HG02610 (cell line): ENCODE data around the gene GGCT.
"Not testable (repeated sequence)": the region's sequence is repeated elsewhere in the genome, so short reads cannot be mapped to it uniquely, and the experiment has no call there.

Source experiments
- ATAC-seq: cut with Tn5 transposase; IDR thresholded peaks from one replicate; pipeline ENCODE4 v1.9.1; 2021; ENCODE audit warnings: mild to moderate bottlenecking, moderate library complexity; ENCODE audit not compliant: unreplicated experiment

The GGCT gene

GRCh38 chr7:30504301-30505173 lies at the start of gene GGCT:
Gene GGCT (minus strand): TSS chr7:30504829. CDS start chr7:30504709, 120 bp downstream.
- peak; percentile 98 for ATAC-seq

- ATAC-seq = no peak
These were observed 48.9 kb upstream of the GGCT start for GRCh38 chr7:30553546-30553945.

GRCh38 chr7:30553141-30553540 lies 48.5 kb upstream of the GGCT start:
- ATAC-seq = no peak

- no peak for ATAC-seq
These were observed 47.7 kb upstream of the GGCT start for GRCh38 chr7:30552330-30552729.

GRCh38 chr7:30549931-30550493 lies 45.4 kb upstream of the GGCT start:
- no peak for ATAC-seq

GRCh38 chr7:30548845-30549244 lies 44.2 kb upstream of the GGCT start:
- ATAC-seq = peak; percentile 41

GRCh38 chr7:30546596-30546995 lies 42.0 kb upstream of the GGCT start:
- ATAC-seq = no peak

GRCh38 chr7:30545791-30546555 lies 41.3 kb upstream of the GGCT start:
- no peak for ATAC-seq

- no peak for ATAC-seq
These were observed 39.3 kb upstream of the GGCT start for GRCh38 chr7:30543813-30544525.

- ATAC-seq = not testable (repeated sequence)
These were observed 38.5 kb upstream of the GGCT start for GRCh38 chr7:30543115-30543514.

GRCh38 chr7:30533886-30534285 lies 29.3 kb upstream of the GGCT start:
- no peak for ATAC-seq

GRCh38 chr7:30531286-30531685 lies 26.7 kb upstream of the GGCT start:
- ATAC-seq = no peak

GRCh38 chr7:30530373-30530772 lies 25.7 kb upstream of the GGCT start:
- ATAC-seq = no peak

GRCh38 chr7:30528779-30529178 lies 24.1 kb upstream of the GGCT start:
- ATAC-seq = no peak

GRCh38 chr7:30527297-30527696 lies 22.7 kb upstream of the GGCT start:
- not testable (repeated sequence) for ATAC-seq

- ATAC-seq = no peak
These were observed 21.5 kb upstream of the GGCT start for GRCh38 chr7:30526163-30526562.

GRCh38 chr7:30525429-30525828 lies 20.8 kb upstream of the GGCT start:
- no peak for ATAC-seq

GRCh38 chr7:30524545-30524944 lies 19.9 kb upstream of the GGCT start:
- no peak for ATAC-seq

- ATAC-seq = no peak
These were observed 18.8 kb upstream of the GGCT start for GRCh38 chr7:30523466-30523865.

- no peak for ATAC-seq
These were observed 17.5 kb upstream of the GGCT start for GRCh38 chr7:30522159-30522558.

GRCh38 chr7:30521532-30521931 lies 16.9 kb upstream of the GGCT start:
- no peak for ATAC-seq
